Measurements from ENCODE around the gene RNF207. TPM values are rescaled to one million over a fixed set of nuclear protein-coding genes. Genes with fewer than 3 reads are reported as not detected.

Gene RNF207
- total and polyA plus RNA-seq, 4 donors: 3.3 to 13.7 (median 5.8) TPM

GRCh38 chr1:6178751-6179563, 27.0 kb upstream of the RNF207 start:
- Histone ChIP-seq H3K9ac (ENCODE audit: low read depth in 1 of 2, low read length in 2 of 2) (no peak overlapping the region), H3K27ac (ENCODE audit: low read depth in 1 of 2, low read length in 2 of 2) (no peak overlapping the region), H3K27me3 (ENCODE audit: control insufficient read depth in 4 of 4, insufficient read depth in 4 of 4, low read length in 3 of 4) (peaks cover 3 to 14% (median 6%) of the 10 kb centered on the region in 4 donors), H3K4me3 (ENCODE audit: low read depth in 1 of 3, low read length in 3 of 3) (peak overlapping the region in 1 of 3 donors; percentile 6), H3K36me3 (ENCODE audit: control insufficient read depth in 4 of 4, insufficient read depth in 3 of 4, low read depth in 1 of 4, low read length in 3 of 4) (no peaks in the 10 kb centered on the region), H3K4me1 (ENCODE audit: control insufficient read depth in 4 of 4, insufficient read depth in 4 of 4, low read length in 3 of 4) (peaks cover 2 to 4% (median 3%) of the 10 kb centered on the region in 4 donors), H3K9me3 (ENCODE audit: control insufficient read depth in 4 of 4, low read length in 3 of 4) (peaks cover 0 to 5% (median 2%) of the 10 kb centered on the region in 4 donors)
- TF ChIP-seq TAF1 (conservative IDR thresholded peaks at IDR 0.05) (no peak), HNF4A (conservative IDR thresholded peaks at IDR 0.05) (no peak), ZBTB33 (IDR thresholded peaks at IDR 0.05) (no peak)
- 6% methylated on average over 51 of the region's 51 CpGs for WGBS
- no peak for DNase-seq (ENCODE audit: low spot score)

DNA sequence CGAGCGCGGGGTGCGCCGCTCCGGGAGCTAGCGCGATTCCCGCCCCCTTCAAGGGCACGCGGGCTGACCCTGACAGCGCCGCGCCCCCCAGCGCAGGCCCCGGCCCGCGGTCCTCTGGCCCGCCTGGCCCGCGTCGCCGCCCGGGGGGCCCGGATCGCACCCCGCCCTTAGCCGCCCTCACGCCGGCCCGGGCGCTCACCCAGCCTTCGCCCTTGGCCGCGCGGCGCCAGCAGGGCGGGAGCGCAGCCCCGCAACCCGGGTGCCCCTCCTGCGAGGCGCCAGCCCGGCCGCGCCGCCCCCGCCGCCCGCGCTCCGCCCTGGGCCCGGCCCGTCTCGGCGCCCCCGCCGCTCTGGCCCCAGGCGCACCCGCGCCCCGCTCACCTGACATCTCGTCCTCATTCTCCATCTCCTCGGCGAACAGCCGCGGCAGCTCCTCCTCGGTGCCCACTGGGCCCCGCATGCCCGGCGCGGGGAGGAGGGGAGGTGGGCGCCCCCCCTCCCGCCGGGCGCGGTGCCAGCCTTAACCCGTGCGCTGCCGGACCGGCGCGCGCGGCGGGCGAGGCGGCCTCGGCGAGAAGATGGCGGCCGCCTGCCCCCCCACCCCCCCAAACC, 26.2 kb upstream of the RNF207 start:
- Histone ChIP-seq H3K27ac (ENCODE audit: low read depth in 1 of 2, low read length in 2 of 2) (no peak overlapping the region), H3K9me3 (ENCODE audit: control insufficient read depth in 4 of 4, low read length in 3 of 4) (peaks cover 0 to 3% (median 1%) of the 10 kb centered on the region in 4 donors), H3K4me1 (ENCODE audit: control insufficient read depth in 4 of 4, insufficient read depth in 4 of 4, low read length in 3 of 4) (peaks cover 2 to 4% (median 3%) of the 10 kb centered on the region in 4 donors), H3K9ac (ENCODE audit: low read depth in 1 of 2, low read length in 2 of 2) (no peak overlapping the region), H3K36me3 (ENCODE audit: control insufficient read depth in 4 of 4, insufficient read depth in 3 of 4, low read depth in 1 of 4, low read length in 3 of 4) (no peaks in the 10 kb centered on the region), H3K27me3 (ENCODE audit: control insufficient read depth in 4 of 4, insufficient read depth in 4 of 4, low read length in 3 of 4) (peaks cover 3 to 14% (median 6%) of the 10 kb centered on the region in 4 donors), H3K4me3 (ENCODE audit: low read depth in 1 of 3, low read length in 3 of 3) (peak overlapping the region in 1 of 3 donors; percentile 25)
- no peak for DNase-seq (ENCODE audit: low spot score)
- TF ChIP-seq ZBTB33 (IDR thresholded peaks at IDR 0.05) (no peak), FOXA2 (IDR thresholded peaks at IDR 0.05) (no peak), RAD21 (IDR thresholded peaks at IDR 0.05) (no peak), YY1 (IDR thresholded peaks at IDR 0.05) (no peak), HNF4A (conservative IDR thresholded peaks at IDR 0.05) (no peak), NR2F2 (IDR thresholded peaks at IDR 0.05) (no peak), RXRA (IDR thresholded peaks at IDR 0.05) (no peak), JUND (IDR thresholded peaks at IDR 0.05) (no peak), CTCF (IDR thresholded peaks at IDR 0.05; ENCODE audit: low read depth, low read length, missing input control) (no peak)
- TF ChIP-seq, protein P1, sequence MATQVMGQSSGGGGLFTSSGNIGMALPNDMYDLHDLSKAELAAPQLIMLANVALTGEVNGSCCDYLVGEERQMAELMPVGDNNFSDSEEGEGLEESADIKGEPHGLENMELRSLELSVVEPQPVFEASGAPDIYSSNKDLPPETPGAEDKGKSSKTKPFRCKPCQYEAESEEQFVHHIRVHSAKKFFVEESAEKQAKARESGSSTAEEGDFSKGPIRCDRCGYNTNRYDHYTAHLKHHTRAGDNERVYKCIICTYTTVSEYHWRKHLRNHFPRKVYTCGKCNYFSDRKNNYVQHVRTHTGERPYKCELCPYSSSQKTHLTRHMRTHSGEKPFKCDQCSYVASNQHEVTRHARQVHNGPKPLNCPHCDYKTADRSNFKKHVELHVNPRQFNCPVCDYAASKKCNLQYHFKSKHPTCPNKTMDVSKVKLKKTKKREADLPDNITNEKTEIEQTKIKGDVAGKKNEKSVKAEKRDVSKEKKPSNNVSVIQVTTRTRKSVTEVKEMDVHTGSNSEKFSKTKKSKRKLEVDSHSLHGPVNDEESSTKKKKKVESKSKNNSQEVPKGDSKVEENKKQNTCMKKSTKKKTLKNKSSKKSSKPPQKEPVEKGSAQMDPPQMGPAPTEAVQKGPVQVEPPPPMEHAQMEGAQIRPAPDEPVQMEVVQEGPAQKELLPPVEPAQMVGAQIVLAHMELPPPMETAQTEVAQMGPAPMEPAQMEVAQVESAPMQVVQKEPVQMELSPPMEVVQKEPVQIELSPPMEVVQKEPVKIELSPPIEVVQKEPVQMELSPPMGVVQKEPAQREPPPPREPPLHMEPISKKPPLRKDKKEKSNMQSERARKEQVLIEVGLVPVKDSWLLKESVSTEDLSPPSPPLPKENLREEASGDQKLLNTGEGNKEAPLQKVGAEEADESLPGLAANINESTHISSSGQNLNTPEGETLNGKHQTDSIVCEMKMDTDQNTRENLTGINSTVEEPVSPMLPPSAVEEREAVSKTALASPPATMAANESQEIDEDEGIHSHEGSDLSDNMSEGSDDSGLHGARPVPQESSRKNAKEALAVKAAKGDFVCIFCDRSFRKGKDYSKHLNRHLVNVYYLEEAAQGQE (IDR thresholded peaks at IDR 0.05): no peak
- WGBS: 3% methylated on average over 92 of the region's 92 CpGs
